HEK293T (cell line): Measurements from ENCODE around the gene SCTR.
A peak's percentile ranks its signal among the peaks of the same experiment; 100 is the strongest.

Experiments used
- CTCF ChIA-PET: fragments of 350-600 bp; formaldehyde crosslinking; extraction: SDS; loops from one replicate; lab custom pipeline; 2021; ENCODE audit warnings: antibody characterized with exemption, inconsistent platforms; lab: Yijun Ruan, JAX
- POLR2A ChIA-PET: fragments of 350-600 bp; formaldehyde crosslinking; extraction: SDS; loops from one replicate; lab custom pipeline; 2020; ENCODE audit warnings: antibody characterized with exemption, inconsistent platforms; lab: Yijun Ruan, JAX
- DNase-seq: peaks from one replicate; pipeline ENCODE4 v3.0.0; 2012; ENCODE audit warnings: mixed read lengths; ENCODE audit errors: extremely low spot score
- ARNT ChIP-seq: fragments of 450-650 bp; IDR thresholded peaks from 2 replicates; pipeline ENCODE4 v1.6.1; 2017; ENCODE audit warnings: mild to moderate bottlenecking
- BHLHE40 ChIP-seq: fragments of 450-650 bp; IDR thresholded peaks from 2 replicates; pipeline ENCODE4 v1.6.1; 2016; ENCODE audit warnings: mild to moderate bottlenecking, moderate library complexity, borderline replicate concordance
- CTBP1 ChIP-seq: fragments of 450-650 bp; IDR thresholded peaks from 2 replicates; pipeline ENCODE4 v1.6.1; 2016; ENCODE audit warnings: borderline replicate concordance
- ELF4 ChIP-seq: fragments of 450-650 bp; IDR thresholded peaks from 2 replicates; pipeline ENCODE4 v1.6.1; 2017; ENCODE audit warnings: antibody characterized with exemption
- FOXA1 ChIP-seq: fragments of 450-650 bp; IDR thresholded peaks from 2 replicates; pipeline ENCODE4 v1.6.1; 2016; ENCODE audit warnings: mild to moderate bottlenecking
- FOXK2 ChIP-seq: fragments of 450-650 bp; IDR thresholded peaks from 2 replicates; pipeline ENCODE4 v1.6.1; 2016; ENCODE audit warnings: mild to moderate bottlenecking
- FOXM1 ChIP-seq: fragments of 450-650 bp; IDR thresholded peaks from 2 replicates; pipeline ENCODE4 v1.6.1; 2017; ENCODE audit warnings: mild to moderate bottlenecking, borderline replicate concordance
- HDGF ChIP-seq: fragments of 450-650 bp; IDR thresholded peaks from 2 replicates; pipeline ENCODE4 v1.6.1; 2017; ENCODE audit warnings: antibody characterized with exemption, borderline replicate concordance
- L3MBTL2 ChIP-seq: fragments of 450-650 bp; conservative IDR thresholded peaks from 2 replicates; pipeline ENCODE4 v1.6.1; 2016; ENCODE audit warnings: mild to moderate bottlenecking
- LEF1 ChIP-seq: fragments of 450-650 bp; IDR thresholded peaks from 2 replicates; pipeline ENCODE4 v1.6.1; 2017; ENCODE audit warnings: mild to moderate bottlenecking, borderline replicate concordance
- NFRKB ChIP-seq: fragments of 450-650 bp; IDR thresholded peaks from 2 replicates; pipeline ENCODE4 v1.6.1; 2016; ENCODE audit warnings: mild to moderate bottlenecking, moderate library complexity
- SP1 ChIP-seq: fragments of 450-650 bp; IDR thresholded peaks from 2 replicates; pipeline ENCODE4 v1.6.1; 2017
- SUZ12 ChIP-seq: fragments of 450-650 bp; IDR thresholded peaks from 2 replicates; pipeline ENCODE4 v1.6.1; 2016; ENCODE audit warnings: mild to moderate bottlenecking
- TARDBP ChIP-seq: fragments of 450-650 bp; IDR thresholded peaks from 2 replicates; pipeline ENCODE4 v1.6.1; 2016
- ZNF384 ChIP-seq: fragments of 450-650 bp; IDR thresholded peaks from 2 replicates; pipeline ENCODE4 v1.6.1; 2016
- TF ChIP-seq, protein P1 (sequence below): fragments of 450-650 bp; IDR thresholded peaks from 2 replicates; pipeline ENCODE4 v1.6.1; 2016

The SCTR gene

GRCh38 chr2:119491776-119492525, 32.3 kb downstream of the SCTR start:
- POLR2A ChIA-PET: no interaction called here

GRCh38 chr2:119490653-119491195, 33.6 kb downstream of the SCTR start:
- CTCF ChIA-PET: interaction anchor here (1.9 kb wide), 1 partner anchor 14 kb away, joined by 6 read pairs; no protein-coding TSS in a partner anchor
- no peak for TF ChIP-seq FOXK2
- TF ChIP-seq CTBP1: no peak
- no peak for TF ChIP-seq HDGF
- TF ChIP-seq TARDBP: no peak
- no peak for TF ChIP-seq FOXA1
- TF ChIP-seq BHLHE40: no peak
- no peak for TF ChIP-seq L3MBTL2
- no peak for TF ChIP-seq NFRKB
- DNase-seq: peak; percentile 3
- POLR2A ChIA-PET: no interaction called here

More at GRCh38 chr2:119491776-119492525, 32.3 kb downstream of the SCTR start:
- CTCF ChIA-PET: no interaction called here
- TF ChIP-seq ZNF384 (no peak), FOXK2 (no peak), L3MBTL2 (no peak), FOXA1 (no peak), LEF1 (no peak), CTBP1 (no peak), SUZ12 (no peak), HDGF (no peak), ARNT (no peak), ELF4 (no peak)
- TF ChIP-seq, protein P1, sequence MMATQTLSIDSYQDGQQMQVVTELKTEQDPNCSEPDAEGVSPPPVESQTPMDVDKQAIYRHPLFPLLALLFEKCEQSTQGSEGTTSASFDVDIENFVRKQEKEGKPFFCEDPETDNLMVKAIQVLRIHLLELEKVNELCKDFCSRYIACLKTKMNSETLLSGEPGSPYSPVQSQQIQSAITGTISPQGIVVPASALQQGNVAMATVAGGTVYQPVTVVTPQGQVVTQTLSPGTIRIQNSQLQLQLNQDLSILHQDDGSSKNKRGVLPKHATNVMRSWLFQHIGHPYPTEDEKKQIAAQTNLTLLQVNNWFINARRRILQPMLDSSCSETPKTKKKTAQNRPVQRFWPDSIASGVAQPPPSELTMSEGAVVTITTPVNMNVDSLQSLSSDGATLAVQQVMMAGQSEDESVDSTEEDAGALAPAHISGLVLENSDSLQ: no peak
- DNase-seq: peak; percentile 17

DNA sequence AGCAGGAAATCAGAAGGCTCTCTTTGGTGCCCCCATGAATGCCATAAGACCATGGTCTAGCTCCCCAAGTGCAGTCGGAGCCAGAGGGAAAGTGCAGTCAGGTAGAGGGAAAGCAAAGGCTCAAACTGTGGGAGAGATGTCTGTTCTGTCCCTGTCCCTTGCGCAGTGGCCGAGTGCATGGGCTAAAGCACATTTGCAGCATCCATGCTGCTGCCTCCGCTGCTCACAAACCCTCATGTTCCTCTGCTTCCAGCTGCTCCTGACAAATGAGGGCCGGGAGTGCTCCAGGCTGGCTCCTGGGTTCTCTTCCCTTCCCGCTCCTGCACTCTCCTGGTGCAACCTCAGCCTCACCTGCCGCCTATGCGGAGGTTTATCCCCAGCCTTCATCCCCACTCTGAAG, 34.2 kb downstream of the SCTR start:
- ChIA-PET POLR2A (no interaction called here), CTCF (interaction anchor here (0.5 to 1.9 kb wide), 2 partner anchors 14 to 27 kb away, joined by 3 to 6 read pairs; no protein-coding TSS in a partner anchor)
- no peak for DNase-seq
- no peak for TF ChIP-seq ZNF384

GRCh38 chr2:119489232-119489952, 34.9 kb downstream of the SCTR start:
- DNase-seq: no peak
- ChIA-PET POLR2A (no interaction called here), CTCF (interaction anchor here (0.5 to 1.9 kb wide), 2 partner anchors 13 to 28 kb away, joined by 3 to 6 read pairs; no protein-coding TSS in a partner anchor)
- TF ChIP-seq SUZ12 (no peak), LEF1 (no peak), FOXK2 (no peak), ARNT (no peak)

DNA sequence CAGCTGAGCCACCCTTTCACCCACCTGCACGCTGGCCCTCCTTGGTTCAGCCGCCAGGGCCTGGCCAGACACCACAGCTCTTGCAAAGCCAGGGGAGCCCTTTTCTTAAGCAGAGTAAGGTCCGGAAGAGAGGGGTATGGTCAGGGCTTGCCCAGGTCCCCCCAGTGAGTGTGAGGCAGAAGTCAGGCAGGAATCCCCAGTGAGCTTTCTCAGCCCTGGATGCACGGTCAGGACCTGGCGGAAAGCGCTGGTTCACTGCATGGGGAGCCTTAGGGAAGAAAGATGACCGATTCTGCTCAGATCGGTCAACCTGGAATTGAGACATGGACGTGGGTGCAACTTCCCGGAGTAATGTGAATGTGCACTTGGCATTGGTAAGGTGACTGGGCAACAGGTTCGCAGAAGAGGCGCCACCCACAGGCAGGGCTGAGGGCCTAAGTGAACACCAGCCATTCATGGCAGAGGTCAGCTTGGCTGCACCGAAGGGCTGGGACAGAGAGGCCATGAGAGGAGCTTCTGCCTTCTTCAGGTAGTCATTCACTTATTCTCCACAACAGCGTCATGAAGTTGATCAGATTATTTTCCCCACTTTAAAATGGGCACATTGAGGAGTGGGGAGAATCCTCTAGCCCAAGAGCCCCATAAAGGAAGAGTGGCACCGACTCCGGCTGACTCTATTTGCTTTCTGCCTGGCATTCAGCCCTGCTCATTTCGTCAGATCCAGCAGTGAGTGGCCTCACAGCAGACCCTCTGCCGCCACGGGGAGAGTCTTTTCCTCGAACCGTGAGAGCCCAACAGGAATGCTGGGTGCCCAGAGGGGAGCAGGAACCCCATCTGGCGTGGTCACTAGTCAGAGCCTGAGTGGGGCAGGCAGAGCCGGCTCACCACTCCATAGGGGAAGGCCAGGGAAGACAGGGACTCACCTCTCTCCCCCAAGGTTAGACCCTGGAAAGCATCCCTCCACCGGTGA, 35.8 kb downstream of the SCTR start:
- ChIA-PET CTCF (interaction anchor here (1.7 kb wide), 1 partner anchor 12 kb away, joined by 5 read pairs; no protein-coding TSS in a partner anchor), POLR2A (no interaction called here)
- TF ChIP-seq SUZ12 (no peak), ARNT (no peak), BHLHE40 (no peak), ZNF384 (no peak), SP1 (no peak), ELF4 (no peak), FOXA1 (no peak), FOXM1 (no peak), LEF1 (no peak), TARDBP (no peak), CTBP1 (no peak), NFRKB (no peak), HDGF (no peak), FOXK2 (no peak), L3MBTL2 (no peak)
- TF ChIP-seq, protein P1: no peak
- DNase-seq: peak; percentile 5
